ENCODE measurements around the gene LPAR3.
"Not testable (repeated sequence)": the region's sequence is repeated elsewhere in the genome, so short reads cannot be mapped to it uniquely, and the experiment has no call there.

The LPAR3 gene

DNA sequence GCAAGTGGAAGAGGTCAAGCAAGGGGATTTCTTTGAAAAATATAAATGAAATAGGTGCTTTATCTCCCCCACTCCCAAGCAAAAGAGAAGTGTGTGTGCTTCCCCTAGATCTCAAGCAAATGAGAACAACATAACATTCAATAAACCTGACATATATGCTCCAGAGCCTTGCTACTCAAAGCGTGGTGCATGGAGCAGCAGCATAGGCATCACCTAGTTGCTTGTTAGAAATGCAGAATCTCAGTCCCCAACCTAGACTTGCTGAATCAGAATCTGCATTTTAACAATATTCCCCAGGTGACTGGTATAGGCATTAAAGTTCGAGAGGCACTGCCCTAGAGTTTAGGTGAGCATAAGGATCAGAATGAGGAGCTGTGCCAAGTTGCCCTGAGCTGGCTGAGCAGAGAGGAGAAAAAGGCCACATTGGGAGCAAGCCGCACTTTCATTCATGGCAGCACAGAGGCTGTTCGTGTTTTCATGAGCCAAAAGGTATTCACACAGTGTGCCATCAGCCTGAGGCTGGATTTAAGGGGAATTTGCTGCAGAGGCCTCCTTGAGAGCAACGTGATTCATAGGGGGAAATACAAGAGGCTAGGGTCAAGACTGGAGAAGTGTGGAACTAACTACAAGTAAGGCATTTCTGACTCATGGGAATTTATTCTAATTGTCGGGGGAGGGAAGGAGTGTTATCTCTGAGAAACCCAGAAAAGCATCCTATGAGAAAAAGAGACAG, 14.3 kb upstream of the LPAR3 start:
- no peak for DNase-seq (ENCODE audit: low read depth in 3 of 3)

DNA sequence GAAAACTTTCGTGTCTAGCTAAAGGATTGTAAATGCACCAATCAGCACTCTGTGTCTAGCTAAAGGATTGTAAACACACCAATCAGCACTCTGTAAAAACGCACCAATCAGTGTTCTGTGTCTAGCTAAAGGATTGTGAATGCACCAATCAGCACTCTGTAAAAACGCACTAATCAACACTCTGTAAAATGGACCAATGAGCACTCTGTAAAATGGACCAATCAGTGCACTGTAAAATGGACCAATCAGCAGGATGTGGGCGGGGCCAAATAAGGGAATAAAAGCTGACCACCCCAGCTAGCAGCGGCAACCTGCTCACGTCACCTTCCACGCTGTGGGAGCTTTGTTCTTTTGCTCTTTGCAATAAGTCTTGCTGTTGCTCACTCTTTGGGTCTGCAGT, 9.7 kb upstream of the LPAR3 start:
- not testable (repeated sequence) for DNase-seq (ENCODE audit: low read depth in 3 of 3)

DNA sequence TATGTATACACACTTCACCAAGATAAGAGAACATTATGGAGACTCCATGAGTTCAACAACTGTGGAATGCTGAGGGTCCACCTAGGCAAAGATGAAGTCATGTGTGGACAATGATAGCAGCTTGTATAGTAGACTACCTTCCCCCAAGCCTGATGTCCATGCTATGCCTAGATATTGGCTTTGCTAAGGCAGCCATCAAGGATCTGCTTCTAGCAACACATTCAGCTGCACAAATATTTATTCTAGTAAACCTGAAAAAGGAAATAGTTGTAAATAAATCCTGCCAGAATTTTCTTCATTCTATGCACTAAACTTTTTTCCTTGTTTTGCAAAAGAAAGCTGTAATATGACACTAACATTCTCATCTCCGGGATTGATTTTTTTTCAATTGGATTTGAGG, 7.0 kb upstream of the LPAR3 start:
- DNase-seq (ENCODE audit: low read depth in 3 of 3): no peak

DNA sequence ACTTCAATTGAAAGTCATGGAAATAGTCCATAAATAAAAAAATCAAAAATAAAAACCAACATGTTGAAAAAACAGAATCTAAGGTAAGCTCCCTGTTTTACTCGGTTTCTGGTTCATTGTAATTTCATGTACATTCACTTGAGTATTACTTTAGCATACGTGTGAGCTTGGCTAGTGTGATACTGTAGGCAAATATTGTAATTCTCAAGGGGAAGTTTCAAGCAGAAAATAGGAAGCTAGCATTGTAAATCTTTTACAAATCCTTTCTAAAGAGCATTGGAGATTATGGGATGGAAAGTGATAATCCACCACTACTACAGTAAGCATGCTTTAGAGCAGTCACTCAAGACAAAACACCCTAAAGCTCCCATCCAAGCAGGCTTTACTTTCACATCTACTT, 3.3 kb upstream of the LPAR3 start:
- no peak for DNase-seq (ENCODE audit: low read depth in 3 of 3)

DNA sequence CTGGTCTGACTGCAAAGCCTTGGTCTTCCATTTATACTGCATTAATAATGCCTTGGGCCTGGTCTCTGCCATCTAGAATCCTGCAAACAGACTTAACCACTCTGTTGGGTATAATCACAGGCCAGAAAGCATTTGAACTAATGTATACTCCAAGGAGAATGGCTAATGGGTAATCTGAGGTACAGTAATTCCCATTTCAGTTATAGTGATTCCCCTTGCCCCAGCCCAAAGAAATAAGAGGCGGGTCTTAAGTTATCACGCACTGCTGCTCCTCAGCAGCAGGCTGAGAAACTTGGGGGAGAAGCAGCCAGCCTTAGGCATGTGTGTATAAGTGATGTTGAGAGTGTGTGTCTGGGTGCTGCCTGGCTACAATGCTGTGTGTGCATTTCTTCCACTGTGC, 2.4 kb downstream of the LPAR3 start:
- no peak for DNase-seq (ENCODE audit: low read depth in 3 of 3)

DNA sequence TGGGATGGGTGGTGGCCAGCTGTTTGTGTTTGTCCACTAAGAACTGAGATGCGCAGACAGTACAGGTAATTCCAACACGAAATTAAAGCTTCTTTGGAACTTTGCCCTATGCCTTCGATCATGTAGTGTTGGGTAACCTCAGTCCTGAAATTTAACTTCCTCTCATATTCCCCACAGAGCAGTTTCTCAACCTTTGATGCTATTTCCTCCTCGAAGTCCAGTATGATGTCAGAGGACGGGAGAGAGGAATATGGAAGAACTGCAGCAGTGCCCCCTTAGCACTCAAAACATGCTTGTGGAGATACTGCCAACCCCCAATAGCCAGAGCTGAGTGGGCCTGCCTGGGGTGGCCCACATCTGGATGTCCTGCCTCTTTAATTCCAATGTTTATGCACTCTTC, 3.6 kb downstream of the LPAR3 start:
- no peak for DNase-seq (ENCODE audit: low read depth in 3 of 3)

DNA sequence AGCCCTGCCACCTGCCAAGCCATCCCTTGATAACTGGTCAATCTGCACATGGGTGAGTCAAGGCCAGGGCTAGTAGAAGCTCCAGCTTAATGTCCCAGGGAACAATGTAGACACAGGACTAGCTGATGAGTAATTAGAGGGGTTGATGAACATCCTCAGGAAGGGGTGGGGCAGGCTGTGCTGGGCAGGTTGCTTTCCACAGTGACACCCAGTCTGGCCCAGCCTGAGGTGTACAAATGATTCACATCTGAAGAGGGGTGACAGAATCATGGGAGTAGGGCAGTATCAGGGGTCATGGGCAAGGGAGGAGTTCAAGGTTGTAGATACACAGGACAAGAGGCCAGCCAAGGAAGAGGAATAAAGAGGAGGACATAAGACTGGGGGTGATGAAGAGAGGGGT, 4.3 kb downstream of the LPAR3 start:
- DNase-seq (ENCODE audit: low read depth in 3 of 3): peak in 1 of 3 donors; percentile 3

DNA sequence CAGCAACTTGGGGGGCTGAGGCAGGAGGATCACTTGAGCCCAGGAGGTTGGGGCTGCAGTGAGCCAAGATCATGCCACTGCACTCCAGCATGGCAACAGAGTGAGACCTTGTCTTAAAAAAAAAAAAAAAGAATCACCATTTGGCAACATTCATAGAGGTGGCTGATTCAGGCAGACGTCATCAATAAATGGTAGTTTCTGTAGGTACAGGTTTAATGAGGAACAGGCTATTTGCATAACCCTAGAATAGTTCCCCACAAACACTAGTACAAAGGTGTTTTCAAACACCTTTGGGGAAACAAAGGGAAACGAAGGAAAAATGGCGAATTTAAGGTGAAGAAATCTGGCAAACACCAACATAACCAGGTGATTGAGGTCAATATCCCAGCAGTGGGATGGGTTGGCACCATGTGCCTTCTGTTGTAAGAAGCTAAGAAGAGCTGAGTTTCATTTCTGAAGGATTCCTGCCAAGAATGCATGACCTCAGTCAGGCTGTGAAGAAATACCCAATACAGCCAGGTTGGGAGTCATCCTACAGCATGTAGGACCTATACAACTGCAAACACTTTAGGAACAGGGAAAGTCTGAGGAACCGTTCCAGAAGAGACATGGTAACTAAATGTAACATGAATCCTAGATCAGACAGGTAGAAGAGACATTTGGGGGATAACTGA, 5.6 kb downstream of the LPAR3 start:
- DNase-seq (ENCODE audit: low read depth in 3 of 3): no peak

DNA sequence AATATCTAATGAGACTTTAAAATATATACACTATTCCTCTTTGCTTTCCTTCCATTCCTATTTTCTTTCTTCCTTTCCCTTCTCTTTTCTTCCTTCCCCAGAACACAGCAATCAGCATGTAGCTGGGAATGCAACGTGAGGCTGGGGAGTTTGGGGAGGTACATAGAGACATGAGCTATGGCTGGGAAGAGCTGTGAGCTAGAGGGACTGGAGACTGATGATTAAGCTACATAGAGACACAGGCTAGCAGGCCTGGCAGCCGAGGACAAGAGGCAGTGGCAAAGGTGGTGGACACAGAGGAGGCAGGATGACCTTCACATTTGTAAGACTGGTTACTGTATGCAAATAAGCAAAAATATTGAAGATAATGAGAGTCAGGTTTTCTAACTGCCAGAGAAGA, 7.5 kb downstream of the LPAR3 start:
- DNase-seq (ENCODE audit: low read depth in 3 of 3): no peak

DNA sequence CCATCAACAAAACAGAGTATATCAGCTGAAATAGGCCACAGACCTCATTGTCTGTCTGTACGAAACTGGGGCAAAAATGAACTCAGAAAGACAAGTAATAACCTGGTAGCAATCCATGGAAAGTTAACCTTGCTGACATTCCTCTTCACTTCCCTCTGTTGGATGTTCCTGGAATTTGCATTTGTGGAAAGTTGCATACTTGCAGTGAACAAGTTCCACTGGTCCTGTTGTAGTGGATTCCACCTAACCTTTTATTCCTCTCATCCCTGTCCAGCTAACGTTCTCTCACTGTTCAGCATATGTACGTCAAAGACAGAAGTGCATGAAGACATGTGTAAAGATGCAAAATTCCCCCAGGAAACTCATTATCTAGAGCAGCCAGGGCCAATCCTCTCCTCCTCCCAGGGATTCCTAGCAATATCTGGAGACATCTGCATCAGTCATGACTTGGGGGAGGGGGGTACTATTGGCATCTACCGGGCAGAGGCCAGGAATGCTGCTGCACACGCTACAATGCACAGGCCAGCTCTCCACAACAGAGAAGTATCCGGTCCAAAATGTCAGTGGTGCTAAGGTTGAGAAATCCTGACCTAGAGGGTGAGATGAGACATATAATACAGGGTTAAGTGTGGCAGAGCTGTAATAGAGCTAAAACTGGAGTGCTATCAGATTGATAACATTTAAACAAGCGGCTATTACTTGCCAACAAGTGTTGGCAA, 8.2 kb downstream of the LPAR3 start:
- no peak for DNase-seq (ENCODE audit: low read depth in 3 of 3)

DNA sequence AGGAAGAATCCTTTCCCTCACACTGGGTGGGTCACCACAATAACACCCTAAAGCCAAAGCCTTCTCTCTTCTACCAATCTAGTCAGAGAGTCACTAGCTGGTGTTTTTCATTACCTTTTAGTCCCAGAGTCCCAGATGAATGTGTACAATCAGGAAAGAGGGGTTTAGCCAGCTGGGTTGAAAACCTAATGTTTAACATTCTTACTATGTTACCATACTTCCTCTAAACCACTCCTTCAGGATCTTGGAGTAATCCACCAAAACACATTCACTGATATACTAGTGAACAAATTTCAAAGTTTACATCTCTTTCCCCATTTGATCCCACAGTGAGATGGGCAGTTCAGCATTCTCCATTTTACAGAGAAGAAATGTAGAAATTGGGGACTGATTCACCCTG, 9.7 kb downstream of the LPAR3 start:
- DNase-seq (ENCODE audit: low read depth in 3 of 3): no peak

DNA sequence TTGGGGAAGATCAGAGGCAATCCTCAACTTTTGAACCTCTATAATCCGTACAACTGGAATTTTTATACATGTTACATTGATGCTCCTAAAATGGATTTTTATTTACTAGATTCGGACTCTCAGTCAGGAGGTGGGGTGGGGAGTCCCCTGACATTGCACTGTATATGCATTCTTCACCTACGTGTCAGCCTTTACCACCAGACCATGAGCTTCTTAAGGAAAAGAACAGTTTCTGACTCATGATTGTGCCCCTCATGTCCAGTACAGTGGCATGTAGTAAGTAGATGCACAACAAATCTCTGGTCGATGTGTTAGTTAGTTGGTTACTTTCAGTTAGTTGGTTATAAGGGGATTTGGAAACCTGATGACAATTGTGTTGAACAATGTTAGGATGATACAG, 15.4 kb downstream of the LPAR3 start:
- no peak for DNase-seq (ENCODE audit: low read depth in 3 of 3)

DNA sequence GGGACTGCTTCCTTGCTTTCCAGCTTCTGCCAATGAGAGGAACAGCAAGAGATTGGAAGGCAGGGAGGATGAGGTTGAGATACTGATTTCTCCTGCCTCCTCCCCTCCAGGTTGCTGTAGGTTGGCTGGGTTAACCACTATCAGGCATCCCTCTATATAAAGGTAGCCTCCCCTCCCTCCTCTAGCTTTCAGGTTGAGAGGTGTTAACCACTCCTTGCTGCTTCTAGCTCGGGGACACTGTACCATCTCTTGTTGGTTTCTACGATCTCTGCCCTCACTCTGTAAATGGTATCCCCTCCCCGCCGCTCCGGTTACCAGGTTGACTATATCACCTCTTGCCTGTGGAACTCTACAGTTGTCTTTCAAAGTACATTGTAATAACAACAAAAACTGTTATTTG, 16.7 kb downstream of the LPAR3 start:
- DNase-seq (ENCODE audit: low read depth in 3 of 3): no peak

DNA sequence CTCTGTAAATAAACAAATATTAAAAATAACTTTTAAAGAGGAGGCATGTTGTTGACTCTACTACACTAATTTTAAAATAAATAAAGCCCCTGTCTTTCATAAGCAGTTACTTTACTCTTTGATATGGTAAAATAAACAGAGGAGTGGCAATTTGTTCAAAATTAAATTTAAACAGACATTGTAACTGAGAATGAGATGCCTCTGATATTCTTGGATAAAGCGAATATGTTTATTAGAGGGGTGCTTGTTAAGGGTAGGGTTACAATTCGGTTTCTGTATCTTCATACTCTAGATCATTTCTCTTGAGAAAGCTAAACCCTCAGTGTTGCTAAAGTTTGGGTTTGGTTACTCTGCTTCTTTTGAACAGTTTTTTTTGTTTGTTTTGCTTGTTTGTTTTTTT, 19.6 kb downstream of the LPAR3 start:
- DNase-seq (ENCODE audit: low read depth in 3 of 3): no peak

DNA sequence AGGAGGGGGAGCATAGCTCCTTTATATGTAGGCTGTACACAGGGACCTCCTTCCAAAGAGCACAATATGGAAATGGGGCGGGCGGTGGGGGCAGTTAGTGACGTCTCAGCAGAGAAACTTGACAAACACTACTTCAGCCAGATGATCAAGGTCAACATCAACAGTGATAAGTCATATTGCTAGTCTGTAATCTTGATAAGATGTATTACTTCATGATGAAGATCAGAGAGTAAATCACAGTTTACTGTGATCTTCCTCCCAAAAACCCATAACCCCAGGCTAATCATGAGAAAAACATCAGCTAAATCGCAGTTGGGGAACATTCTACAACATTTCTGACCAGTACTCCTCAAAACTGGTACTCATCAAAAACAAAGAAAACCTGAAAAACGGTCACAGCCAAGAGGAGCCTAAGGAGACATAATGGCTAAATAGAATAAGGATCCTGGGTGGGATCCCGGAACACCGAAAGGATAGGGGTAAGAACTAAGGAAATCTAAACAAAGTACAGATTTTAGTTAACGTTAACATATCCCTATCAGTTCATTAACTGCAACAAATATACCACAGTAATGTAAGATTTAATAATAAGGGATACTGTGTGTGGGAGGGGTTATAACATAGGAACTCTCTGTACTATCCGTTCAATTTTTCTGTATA, 20.2 kb downstream of the LPAR3 start:
- DNase-seq (ENCODE audit: low read depth in 3 of 3): no peak

DNA sequence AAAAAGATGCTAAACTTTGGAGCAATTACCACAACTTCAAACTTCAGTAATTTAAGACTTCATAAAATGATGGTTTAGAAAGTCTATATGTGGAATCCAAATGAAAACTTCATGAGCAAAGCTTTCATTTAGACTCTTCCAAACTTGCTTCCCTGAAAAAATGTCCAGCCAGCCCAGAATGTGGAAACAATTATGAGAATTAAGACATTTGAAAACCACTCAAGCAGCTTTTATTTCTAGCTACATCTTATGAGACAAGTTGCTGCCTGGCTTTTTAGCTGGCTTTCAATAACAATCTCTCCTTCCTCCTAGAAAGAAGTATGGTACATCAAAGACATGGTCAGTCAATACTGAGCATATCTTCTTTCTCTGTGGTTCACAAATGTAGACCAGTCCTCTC, 21.8 kb downstream of the LPAR3 start:
- no peak for DNase-seq (ENCODE audit: low read depth in 3 of 3)

DNA sequence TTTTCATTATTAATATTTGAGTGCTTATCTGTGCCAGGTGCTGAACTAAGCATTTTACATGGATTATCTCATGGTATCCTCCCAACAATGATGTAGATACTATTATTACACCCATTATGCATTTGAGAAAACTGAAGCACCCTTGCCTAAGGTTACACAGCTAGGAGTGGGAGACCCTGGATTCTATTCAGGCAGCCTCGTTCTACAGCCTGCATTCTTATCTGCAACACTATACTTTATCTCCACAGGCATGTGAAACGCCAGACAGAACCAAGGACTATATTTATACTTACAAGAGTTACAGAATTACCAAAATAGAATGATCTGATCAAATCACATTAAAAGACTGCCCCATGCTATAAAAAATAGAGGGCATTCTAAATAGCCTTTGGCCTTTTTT, 22.4 kb downstream of the LPAR3 start:
- no peak for DNase-seq (ENCODE audit: low read depth in 3 of 3)

DNA sequence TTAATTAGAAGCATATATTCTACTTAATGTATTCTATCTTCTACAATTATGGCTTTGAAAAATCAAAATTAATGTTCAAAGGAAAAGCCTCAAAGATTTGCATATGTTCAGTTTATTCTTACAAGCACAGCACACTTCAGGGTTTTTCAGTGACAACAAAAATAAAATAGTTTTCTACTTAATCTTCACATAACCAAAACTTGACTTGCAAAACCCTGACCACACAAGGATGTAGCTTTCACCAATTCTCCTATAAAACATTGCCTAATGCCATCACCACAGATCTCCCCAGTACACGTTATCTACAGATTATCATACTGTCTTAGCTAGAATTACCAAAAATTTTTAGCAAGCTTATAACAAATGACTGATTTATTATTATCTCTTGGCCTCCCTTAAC, 23.3 kb downstream of the LPAR3 start:
- no peak for DNase-seq (ENCODE audit: low read depth in 3 of 3)

DNA sequence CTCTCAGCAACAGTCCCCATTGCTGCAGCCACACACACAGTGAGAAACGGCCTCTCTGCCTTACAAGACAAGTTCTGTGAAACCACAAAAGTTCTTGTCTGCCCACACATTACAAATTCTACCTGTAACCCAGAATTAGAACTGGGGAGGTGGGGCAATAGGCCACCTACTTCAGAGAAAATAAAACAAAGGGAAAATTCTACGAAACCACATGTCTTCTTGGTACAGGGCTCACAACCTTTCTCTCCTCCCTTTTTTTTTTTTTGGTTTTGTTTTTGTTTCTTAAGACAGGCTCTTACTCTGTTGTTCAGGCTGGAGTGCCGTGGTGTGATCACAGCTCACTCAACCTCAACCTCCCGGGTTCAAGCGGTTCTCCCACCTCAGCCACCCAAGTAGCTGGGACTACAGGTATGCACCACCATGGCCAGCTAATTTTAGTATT, 30.2 kb downstream of the LPAR3 start:
- DNase-seq (ENCODE audit: low read depth in 3 of 3): peak in 2 of 3 donors; percentile 19 to 21

DNA sequence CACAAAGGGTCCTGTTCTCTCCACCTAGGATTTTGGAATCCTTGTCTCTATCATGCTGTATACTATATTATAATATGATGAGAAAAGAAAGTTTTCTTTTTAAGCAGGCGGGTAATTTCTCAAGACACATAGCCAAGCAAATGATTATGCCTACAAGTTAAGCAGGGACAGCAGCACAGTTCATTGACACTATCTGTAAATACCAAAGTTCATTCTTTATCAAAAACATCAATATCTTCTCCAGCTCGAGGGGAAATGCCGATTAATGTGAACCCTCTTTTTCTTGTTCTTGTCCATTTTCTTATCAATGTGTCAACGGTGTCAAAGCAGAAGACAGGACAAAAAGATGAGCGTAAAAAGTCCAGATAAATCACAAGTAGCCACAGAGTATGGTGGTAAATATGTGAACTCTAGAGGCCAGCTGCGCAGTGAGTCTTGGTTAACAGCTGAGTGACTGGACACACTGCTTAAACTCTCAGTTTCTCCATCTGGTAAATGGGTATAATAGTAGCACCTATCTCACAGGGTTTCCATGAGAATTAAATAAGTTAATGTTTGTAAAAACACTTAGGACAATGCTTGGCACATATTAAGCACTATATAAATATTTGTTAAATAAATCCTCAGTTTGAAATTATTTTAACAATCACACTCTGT, 30.9 kb downstream of the LPAR3 start:
- DNase-seq (ENCODE audit: low read depth in 3 of 3): no peak

DNA sequence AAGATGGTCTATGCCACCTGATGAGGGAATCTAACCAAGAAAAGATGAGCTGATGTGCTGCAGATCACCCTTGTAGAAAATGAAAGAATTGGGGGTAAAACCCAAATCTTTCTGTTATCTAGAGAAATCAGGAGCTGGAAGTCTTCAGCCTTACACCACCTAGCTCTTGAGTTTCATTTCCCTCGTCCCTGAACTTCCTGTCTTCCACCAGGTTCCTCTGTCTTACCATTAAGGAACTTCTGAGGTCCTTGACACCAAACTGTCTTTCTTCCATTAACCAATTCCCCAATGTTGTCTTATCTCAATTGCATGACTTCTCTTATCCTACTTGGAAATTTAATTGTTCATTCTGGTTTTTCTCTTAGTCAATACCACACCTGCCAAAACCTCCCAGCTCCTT, 31.5 kb downstream of the LPAR3 start:
- DNase-seq (ENCODE audit: low read depth in 3 of 3): no peak

DNA sequence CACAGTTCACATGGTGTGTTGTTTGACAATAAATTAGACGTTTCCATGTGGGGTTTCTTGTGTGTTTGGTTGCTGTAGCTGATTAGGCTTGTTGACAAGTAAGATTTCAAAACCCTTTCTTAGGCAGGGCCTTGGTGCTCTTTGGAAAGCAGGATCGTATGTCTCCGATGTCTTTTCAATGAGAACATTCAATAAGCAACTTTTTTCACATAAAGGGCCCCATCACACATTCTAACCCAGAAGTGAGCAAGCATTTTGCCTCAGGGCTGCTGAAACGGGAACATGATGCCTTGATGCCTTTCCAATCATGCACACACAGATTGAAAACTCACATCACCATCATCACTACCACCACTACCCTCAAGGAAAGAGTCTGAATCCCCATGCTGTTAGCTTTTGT, 33.1 kb downstream of the LPAR3 start:
- no peak for DNase-seq (ENCODE audit: low read depth in 3 of 3)
